HEK293T (cell line): ENCODE measurements around the gene FN3K.

Experiments
- ARNT ChIP-seq: fragments of 450-650 bp; IDR thresholded peaks from 2 replicates; pipeline ENCODE4 v1.6.1; 2017; ENCODE audit warnings: mild to moderate bottlenecking
- BHLHE40 ChIP-seq: fragments of 450-650 bp; IDR thresholded peaks from 2 replicates; pipeline ENCODE4 v1.6.1; 2016; ENCODE audit warnings: mild to moderate bottlenecking, moderate library complexity, borderline replicate concordance
- CTBP1 ChIP-seq: fragments of 450-650 bp; IDR thresholded peaks from 2 replicates; pipeline ENCODE4 v1.6.1; 2016; ENCODE audit warnings: borderline replicate concordance
- ELF4 ChIP-seq: fragments of 450-650 bp; IDR thresholded peaks from 2 replicates; pipeline ENCODE4 v1.6.1; 2017; ENCODE audit warnings: antibody characterized with exemption
- FOXA1 ChIP-seq: fragments of 450-650 bp; IDR thresholded peaks from 2 replicates; pipeline ENCODE4 v1.6.1; 2016; ENCODE audit warnings: mild to moderate bottlenecking
- FOXM1 ChIP-seq: fragments of 450-650 bp; IDR thresholded peaks from 2 replicates; pipeline ENCODE4 v1.6.1; 2017; ENCODE audit warnings: mild to moderate bottlenecking, borderline replicate concordance
- HDGF ChIP-seq: fragments of 450-650 bp; IDR thresholded peaks from 2 replicates; pipeline ENCODE4 v1.6.1; 2017; ENCODE audit warnings: antibody characterized with exemption, borderline replicate concordance
- LEF1 ChIP-seq: fragments of 450-650 bp; IDR thresholded peaks from 2 replicates; pipeline ENCODE4 v1.6.1; 2017; ENCODE audit warnings: mild to moderate bottlenecking, borderline replicate concordance
- PKNOX1 ChIP-seq: fragments of 450-650 bp; IDR thresholded peaks from 2 replicates; pipeline ENCODE4 v1.6.1; 2016
- SP1 ChIP-seq: fragments of 450-650 bp; IDR thresholded peaks from 2 replicates; pipeline ENCODE4 v1.6.1; 2017
- SUZ12 ChIP-seq: fragments of 450-650 bp; IDR thresholded peaks from 2 replicates; pipeline ENCODE4 v1.6.1; 2016; ENCODE audit warnings: mild to moderate bottlenecking
- TARDBP ChIP-seq: fragments of 450-650 bp; IDR thresholded peaks from 2 replicates; pipeline ENCODE4 v1.6.1; 2016
- ZNF384 ChIP-seq: fragments of 450-650 bp; IDR thresholded peaks from 2 replicates; pipeline ENCODE4 v1.6.1; 2016

GRCh38 chr17:82705756-82706155 is 29.7 kb upstream of the FN3K start:
- no peak for TF ChIP-seq HDGF
- TF ChIP-seq ELF4 = no peak
- TF ChIP-seq SP1 = no peak
- no peak for TF ChIP-seq CTBP1
- TF ChIP-seq PKNOX1 = no peak
- no peak for TF ChIP-seq FOXM1
- no peak for TF ChIP-seq ZNF384
- TF ChIP-seq LEF1 = no peak
- no peak for TF ChIP-seq TARDBP
- TF ChIP-seq ARNT = no peak
- no peak for TF ChIP-seq BHLHE40
- no peak for TF ChIP-seq SUZ12
- TF ChIP-seq FOXA1 = no peak
